Glomerular endothelial cell (primary cell): ENCODE data around the gene TMEM94. TPM values are rescaled to one million over a fixed set of nuclear protein-coding genes. Genes with fewer than 3 reads are reported as not detected.
"Not testable (repeated sequence)": the region's sequence is repeated elsewhere in the genome, so short reads cannot be mapped to it uniquely, and the experiment has no call there.

Experiments
- DNase-seq: peaks from one replicate; pipeline ENCODE4 v3.0.0-alpha.2; 2011; ENCODE audit warnings: low read depth, low spot score; ENCODE audit errors: extremely low read depth
- total RNA-seq: library from RNA; depleted of rRNA; stranded (reverse); fragments of >200 nt; gene quantifications from 2 replicates; pipeline ENCODE4 v1.2.3, GENCODE V29; 2015

The TMEM94 gene
- total RNA-seq, 1 donor from 2014 or later = 63.9 TPM

- no peak for DNase-seq
Measured at GRCh38 chr17:75476271-75476671, 19.8 kb downstream of the TMEM94 start.

DNA sequence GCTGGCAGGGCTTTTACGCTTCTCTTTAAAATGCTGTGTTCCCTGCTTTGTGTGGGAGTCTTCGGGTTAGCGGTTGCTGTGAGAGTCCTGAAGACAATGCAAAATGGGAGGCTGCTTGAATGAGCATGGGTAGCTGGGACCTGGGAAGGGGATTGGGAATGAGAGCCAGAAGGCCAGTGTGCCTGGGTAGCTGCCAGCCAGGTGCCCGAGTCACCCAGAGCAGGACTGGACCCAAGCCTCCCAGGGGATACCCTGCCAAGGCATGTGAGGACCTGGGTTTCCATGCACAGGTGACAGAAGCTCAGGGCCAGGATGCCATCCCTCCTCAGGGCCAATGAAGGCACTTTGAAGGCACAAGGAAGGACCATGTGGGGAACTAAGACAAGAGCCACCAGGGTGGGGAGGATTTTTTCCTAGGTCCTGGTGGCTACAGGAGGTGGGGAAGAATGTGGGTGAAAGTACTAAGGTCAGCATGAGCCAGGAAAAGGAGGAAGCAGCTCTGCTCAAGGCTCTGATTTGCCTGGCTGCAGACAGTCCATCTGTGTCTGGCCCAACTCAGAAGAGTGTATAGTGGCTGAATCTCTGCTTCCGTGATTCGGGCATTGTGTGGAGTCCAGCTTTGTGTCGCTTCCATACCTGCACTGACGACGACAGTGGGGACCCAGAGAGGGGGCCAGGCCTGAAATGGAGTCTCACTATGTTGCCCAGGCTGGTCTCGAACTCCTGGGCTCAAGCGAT, 20.5 kb downstream of the TMEM94 start:
- DNase-seq = no peak

GRCh38 chr17:75477490-75477862, 21.0 kb downstream of the TMEM94 start:
- not testable (repeated sequence) for DNase-seq

DNA sequence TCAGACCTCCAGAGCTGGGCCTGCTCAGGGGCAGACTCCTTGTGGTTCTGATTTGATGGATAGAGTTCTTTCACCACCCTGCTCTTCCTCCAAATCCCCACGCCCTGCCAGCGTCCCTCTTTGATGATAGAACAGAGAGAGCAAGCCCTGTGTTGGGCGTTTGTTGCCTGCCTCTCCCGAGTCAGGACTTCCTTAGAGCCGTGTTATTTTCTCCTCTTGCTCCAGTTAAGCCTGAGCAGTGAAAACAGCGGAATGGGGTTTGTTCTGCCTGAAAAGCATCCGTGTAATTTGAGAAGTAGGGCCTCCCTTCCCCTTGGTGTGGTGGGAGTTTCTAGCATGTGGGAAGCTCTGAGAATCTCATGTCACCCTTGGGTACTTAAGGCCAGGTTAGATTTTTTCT, 22.1 kb downstream of the TMEM94 start:
- no peak for DNase-seq

- DNase-seq = no peak
Measured at GRCh38 chr17:75480281-75480680, 23.8 kb downstream of the TMEM94 start.

- DNase-seq = no peak
Measured at GRCh38 chr17:75481194-75482068, 25.0 kb downstream of the TMEM94 start.

GRCh38 chr17:75482098-75482942, 25.9 kb downstream of the TMEM94 start:
- no peak for DNase-seq

GRCh38 chr17:75485688-75486087, 29.3 kb downstream of the TMEM94 start:
- no peak for DNase-seq

- DNase-seq = no peak
Measured at GRCh38 chr17:75486151-75486550, 29.7 kb downstream of the TMEM94 start.

DNA sequence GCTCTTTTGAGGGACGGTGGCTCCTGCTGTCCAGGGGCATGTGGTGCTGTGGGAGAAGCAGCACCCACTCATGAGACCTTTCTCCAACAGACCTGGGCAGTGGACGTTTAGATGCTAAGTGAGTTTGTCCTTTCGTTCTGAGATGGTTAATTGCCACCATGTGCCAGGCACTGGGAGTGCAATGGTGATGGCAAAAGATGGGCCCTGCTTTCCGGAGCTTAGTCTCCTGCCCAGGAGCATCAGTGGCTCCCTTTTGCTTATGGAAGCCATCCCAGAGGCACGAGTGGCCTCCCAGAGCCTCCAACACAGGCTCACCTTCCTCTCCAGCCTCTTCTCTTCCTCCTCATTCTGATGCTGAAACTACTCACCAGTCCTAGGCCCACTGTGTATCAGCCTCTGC, 30.5 kb downstream of the TMEM94 start:
- no peak for DNase-seq

- DNase-seq = no peak
Measured at GRCh38 chr17:75487351-75488070, 31.1 kb downstream of the TMEM94 start.

GRCh38 chr17:75488693-75489510, 32.5 kb downstream of the TMEM94 start:
- no peak for DNase-seq

- DNase-seq = no peak
Measured at GRCh38 chr17:75489511-75489955, 33.1 kb downstream of the TMEM94 start.

DNA sequence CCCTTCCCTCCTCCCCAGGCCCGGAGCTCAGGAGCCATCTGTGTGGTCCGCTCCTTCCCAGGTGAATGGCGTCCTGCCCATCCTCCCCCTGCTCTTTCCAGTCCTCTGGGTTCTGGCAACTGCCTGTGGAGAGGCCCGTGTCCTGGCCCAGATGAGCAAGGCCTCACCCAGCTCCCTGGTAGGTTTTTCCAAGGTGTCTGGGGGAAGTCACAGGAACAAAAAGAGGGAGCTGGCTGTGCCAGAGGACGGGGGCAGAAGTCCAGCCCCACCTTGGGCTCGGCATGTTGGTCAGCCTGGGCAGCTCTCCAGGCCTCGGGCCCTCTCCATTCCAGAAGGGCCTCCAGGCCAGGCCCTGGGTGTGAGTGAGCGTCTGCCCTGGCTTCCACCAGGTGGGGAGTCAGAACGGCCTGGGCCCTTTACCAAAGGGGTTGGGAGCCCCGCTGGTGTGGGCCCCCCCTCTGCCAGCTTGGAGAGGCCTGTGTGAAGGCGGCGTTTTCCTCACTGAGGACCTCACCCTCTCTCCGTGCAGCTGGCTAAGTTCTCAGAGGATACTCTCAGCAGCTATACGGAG, 33.8 kb downstream of the TMEM94 start:
- DNase-seq = no peak

DNA sequence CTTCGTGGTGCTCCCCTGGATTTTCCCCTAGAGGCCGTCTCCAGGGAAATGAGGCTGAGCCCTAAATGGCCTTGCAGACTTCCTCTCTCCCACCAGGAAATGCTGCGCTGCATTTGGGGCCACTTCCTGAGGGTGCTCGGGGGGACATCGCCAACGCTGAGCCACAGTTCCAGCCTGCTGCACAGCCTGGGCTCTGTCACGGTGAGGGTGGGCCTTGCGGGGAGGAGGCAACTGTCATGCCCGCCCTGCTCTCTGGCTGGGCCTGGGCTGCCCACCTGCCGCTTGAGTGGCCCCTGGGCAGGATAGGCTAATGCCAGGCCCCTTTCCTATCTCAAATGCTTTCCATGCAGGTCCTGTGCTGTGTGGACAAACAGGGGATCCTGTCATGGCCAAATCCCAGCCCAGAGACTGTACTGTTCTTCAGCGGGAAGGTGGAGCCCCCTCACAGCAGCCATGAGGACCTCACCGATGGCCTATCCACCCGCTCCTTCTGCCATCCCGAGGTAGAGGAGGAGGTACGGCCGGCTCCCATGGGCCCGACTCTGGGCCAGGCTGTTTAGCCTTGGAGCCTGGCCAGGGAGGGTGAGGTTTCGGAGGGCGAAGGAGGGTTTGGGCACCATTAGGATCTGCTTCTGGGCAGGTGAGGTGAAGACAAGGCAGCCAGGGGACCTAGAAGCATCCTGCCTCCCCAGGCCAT, 34.7 kb downstream of the TMEM94 start:
- no peak for DNase-seq

DNA sequence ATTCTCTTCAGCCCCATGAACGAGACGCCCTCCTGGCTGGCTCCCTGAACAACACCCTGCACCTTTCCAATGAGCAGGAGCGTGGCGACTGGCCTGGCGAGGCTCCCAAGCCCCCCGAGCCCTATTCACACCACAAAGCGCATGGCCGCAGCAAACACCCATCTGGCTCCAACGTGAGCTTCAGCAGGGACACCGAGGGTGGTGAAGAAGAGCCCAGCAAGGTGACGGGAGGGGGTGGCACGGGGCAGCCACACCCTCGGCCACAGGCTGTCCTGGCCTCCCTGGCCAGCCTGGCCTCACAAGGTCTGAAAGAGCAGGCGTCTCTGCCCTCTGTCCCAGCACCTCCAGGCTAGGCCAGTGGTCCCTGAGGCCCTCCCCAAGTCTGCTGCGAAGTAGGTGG, 35.2 kb downstream of the TMEM94 start:
- DNase-seq = no peak

GRCh38 chr17:75492555-75493168, 36.2 kb downstream of the TMEM94 start:
- DNase-seq = no peak

DNA sequence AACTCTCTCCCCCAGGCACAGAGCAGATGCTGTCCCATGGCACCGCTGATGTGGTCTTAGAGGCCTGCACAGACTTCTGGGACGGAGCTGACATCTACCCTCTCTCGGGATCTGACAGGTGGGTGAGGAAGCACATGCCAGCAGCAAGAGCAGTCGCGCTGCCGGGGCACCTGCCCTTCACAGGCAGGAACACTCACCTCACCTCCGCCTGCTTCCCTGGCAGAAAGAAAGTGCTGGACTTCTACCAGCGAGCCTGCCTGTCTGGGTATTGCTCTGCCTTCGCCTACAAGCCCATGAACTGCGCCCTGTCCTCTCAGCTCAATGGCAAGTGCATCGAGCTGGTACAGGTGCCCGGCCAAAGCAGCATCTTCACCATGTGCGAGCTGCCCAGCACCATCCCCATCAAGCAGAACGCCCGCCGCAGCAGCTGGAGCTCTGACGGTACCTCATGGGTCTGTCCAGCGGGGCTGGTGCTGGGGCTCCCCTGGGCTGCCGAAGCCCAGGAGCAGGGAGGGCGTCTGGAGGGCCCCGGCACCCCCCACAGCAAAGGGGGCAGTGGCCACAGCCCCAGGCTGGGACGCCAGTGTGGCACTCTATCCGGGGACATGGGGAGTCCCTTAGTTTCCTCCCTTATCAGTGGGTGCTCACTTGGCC, 37.2 kb downstream of the TMEM94 start:
- DNase-seq = no peak
